Cardiac fibroblast (primary cell): ENCODE results near the gene ARHGAP42.

Experiments
- DNase-seq, 2 donors: peaks; one replicate each; pipeline versions ENCODE4 v3.0.0 to v3.0.0-alpha.2; 2010; ENCODE audit warnings: low read depth in 2 of 2
- H3K4me3 ChIP-seq, 2 donors: replicated peaks in 1 of 2; 1 replicate in 1 of 2; 2 replicates in 1 of 2; pipeline ENCODE4 v1.5.1; 2011; ENCODE audit warnings: low read depth in 2 of 2, low read length in 2 of 2, mild to moderate bottlenecking in 2 of 2, moderate library complexity in 1 of 2
- TF ChIP-seq, protein P1 (sequence below): IDR thresholded peaks from one replicate; pipeline ENCODE4 v1.5.1; 2011; ENCODE audit warnings: low read depth, mild to moderate bottlenecking, low read length, inconsistent platforms

The ARHGAP42 gene

DNA sequence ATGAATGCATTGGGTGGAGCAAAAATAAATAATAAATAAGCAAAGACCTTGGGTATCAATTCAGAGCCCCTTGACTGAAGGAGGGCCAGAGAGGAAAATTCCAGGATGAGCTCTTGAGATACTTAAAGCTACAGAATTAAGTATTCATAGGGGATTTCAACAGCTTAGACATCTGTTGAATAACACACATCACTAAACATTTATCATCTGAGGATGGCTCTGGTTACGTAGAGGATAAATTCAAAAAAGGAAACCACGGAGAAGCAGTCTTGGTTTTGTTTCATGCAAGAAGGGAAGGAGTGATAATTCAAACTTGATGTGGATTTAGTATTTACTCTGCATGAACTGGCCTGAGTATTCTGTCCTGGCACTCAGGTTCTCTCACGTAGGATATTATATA is 29.8 kb downstream of the ARHGAP42 start:
- TF ChIP-seq, protein P1, sequence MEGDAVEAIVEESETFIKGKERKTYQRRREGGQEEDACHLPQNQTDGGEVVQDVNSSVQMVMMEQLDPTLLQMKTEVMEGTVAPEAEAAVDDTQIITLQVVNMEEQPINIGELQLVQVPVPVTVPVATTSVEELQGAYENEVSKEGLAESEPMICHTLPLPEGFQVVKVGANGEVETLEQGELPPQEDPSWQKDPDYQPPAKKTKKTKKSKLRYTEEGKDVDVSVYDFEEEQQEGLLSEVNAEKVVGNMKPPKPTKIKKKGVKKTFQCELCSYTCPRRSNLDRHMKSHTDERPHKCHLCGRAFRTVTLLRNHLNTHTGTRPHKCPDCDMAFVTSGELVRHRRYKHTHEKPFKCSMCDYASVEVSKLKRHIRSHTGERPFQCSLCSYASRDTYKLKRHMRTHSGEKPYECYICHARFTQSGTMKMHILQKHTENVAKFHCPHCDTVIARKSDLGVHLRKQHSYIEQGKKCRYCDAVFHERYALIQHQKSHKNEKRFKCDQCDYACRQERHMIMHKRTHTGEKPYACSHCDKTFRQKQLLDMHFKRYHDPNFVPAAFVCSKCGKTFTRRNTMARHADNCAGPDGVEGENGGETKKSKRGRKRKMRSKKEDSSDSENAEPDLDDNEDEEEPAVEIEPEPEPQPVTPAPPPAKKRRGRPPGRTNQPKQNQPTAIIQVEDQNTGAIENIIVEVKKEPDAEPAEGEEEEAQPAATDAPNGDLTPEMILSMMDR, result no peak
- no peak overlapping the region for H3K4me3 ChIP-seq
- DNase-seq, result no peak

DNA sequence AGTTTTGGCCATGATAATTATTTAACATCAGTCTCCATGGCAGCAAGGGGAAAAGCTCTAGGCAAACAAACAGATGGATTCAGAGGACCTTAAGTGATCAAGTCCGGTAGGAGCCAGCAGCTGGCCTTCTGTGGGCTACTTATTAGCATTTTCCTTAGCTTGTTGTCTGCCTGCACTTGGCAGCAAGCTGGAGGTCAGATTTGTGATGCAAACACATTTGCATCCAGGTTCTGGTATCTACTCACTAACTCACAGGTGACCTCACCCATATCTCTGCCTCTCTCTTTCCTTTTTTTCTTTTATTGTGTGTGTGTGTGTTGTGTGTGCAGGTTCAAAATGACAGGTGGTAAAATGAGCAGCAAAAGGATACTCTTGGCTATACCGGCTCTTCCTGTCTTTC is 32.3 kb downstream of the ARHGAP42 start:
- peak; percentile 35 to 65 for DNase-seq
- no peak overlapping the region for H3K4me3 ChIP-seq
- TF ChIP-seq, protein P1, result no peak

DNA sequence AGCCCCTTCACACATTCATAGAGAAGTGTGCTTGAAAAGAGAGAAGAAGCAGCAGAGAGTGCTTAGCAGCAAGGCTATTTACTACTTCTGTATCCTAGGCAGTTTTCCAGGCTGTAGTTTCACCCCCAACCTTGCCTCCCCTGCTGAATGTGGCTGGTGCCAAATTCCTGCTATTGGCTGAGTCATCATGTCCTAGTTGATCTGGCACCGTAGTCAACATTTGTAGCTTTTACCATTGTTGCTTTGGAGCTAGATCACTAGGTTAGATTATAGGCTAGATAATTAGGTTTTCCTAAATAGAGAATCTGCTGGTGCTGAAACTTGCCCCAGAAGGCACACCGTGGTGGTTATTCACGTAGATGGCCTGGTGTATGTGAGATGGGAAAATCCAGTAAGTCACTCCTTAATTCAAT is 32.7 kb downstream of the ARHGAP42 start:
- no peak overlapping the region for H3K4me3 ChIP-seq
- DNase-seq, result peak; percentile 84 to 95
- TF ChIP-seq, protein P1, result no peak

DNA sequence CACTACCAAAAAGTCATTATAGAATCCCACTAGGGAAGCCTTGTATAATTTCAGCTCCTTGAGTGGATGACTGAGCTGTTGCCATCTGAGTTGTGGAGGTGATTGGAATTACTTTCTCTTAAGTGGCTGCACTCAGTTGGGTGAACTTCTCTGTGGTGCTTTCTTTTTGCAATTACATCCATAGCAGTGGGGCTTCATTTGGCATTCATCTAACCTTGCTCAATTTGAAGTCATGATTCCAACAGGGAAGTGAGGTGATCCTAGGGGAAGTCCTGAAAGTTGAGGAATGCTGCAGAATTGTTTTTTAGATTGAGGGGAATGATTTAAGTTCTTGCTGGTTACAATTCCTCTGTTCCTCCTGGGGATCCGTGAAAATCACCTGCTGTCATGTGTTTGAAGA is 39.6 kb downstream of the ARHGAP42 start:
- TF ChIP-seq, protein P1, result no peak
- no peak for DNase-seq
- H3K4me3 ChIP-seq, result no peak overlapping the region

DNA sequence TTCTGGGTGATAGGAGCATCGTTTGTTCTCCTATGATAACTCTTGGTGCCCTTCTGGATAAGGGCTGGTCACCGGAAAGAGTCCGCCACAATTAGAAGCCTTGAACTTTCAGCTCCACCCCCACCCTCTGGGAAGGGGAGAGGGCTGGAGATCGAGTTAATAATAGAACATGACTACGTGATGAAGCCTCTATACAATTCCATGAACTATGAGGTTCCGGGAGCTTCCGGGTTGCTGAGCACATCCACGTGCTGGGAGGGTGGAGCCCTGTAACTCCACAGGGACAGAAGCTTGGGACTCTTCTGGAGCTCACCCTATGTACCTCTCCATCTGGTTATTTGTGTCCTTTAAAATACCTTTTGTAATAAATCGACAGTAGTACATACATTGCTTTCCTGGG is 40.3 kb downstream of the ARHGAP42 start:
- TF ChIP-seq, protein P1, result no peak
- DNase-seq, result peak; percentile 30 to 56
- no peak overlapping the region for H3K4me3 ChIP-seq

DNA sequence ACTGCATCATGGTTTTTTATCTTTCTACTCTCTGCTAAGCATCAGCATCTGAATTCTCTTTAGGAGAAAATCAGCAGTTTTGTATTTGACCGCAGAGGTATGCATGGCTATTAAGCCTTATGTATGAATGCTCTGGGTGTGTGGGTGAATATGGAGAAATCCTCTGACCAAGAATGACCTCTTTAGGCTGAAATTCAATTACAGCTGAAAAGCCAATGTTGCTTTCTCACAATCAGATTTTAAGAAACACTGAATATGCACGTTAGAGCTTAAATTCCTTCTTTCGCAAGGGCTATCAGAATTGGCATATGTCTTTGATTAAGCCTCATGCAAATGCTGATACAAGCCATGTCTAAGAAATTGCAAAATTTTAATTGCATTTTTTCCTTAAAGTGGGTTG is 43.2 kb downstream of the ARHGAP42 start:
- no peak overlapping the region for H3K4me3 ChIP-seq
- peak in 1 of 2 donors; percentile 65 for DNase-seq
- TF ChIP-seq, protein P1, result no peak

DNA sequence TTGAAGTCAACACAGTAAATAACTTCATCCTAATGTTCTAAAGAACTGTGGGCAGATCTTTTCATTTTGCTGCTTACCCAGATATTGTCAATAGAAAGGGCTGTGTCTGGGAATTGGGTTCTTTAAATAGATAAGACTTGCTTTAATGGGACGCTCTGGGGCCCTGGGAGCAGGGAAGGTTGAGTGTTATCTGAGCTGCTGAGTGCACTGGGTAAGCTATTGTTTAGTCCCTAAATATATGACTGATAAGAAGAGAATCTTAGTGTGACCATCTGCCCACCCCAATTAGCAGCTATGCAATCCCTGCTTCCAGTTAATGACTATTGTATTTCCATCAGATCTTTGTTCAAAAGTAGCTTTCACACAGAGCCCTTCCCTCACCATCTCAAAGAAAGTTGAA is 44.4 kb downstream of the ARHGAP42 start:
- DNase-seq, result no peak
- TF ChIP-seq, protein P1, result no peak

More for the DNA sequence above, 44.4 kb downstream of the ARHGAP42 start:
- H3K4me3 ChIP-seq, result no peak overlapping the region
